SH-SY5Y (cell line): ENCODE measurements around the gene GRID2.

ENCODE experiments used
- GATA2 ChIP-seq: IDR thresholded peaks from 2 replicates; pipeline ENCODE4 v1.6.1; 2011; ENCODE audit warnings: mild to moderate bottlenecking, low read depth, low read length
- GATA3 ChIP-seq: IDR thresholded peaks from 2 replicates; pipeline ENCODE4 v1.6.1; 2011; ENCODE audit warnings: low read depth, mild to moderate bottlenecking, low read length, moderate library complexity

DNA sequence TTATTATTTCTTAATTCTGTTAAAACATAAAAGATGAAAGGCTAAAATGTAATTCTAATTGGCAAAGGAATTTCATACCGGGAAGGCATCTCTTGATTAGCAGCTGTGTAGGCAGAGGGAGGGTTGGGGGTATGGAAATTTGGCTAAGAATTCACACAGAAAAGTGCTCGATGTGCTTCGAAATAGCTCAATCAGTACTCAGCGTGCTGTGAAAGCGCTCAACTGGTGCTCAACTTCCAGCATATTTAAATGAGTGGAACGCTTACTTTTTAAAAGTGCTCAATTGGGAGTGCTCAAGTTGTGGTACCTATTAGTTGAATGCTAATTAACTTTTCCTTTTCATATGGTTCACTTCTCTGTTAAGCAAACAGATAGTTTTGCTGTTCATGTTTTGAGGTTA is 828.9 kb downstream of the GRID2 start:
- no peak for TF ChIP-seq GATA3
- TF ChIP-seq GATA2: no peak
